Fibroblast of gingiva (primary cell): Measurements from ENCODE around the gene AGRN.

Experiments used
- DNase-seq: peaks from one replicate; pipeline ENCODE4 v3.0.0-alpha.2; 2011; ENCODE audit warnings: low read depth

Gene AGRN

DNA sequence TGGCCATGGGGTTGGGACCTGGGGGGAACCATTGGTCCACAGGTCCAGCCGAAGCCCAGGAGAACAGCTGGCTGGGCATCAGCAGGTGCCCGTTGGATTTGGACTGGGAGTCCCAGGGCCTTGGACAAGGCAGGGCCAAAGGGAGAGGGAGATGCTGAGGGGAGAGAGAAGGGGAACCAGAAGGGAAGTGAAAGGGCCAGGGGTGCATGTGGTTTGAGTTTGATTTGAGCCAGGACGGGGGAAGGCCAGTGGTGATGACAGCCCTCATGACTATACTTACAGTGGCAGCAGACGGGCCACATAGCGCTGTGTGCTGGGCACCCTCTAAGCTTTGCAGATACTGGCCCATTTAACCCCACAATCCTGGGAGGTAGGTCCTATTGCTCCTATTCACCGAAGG, 18.8 kb downstream of the AGRN start:
- DNase-seq = no peak

DNA sequence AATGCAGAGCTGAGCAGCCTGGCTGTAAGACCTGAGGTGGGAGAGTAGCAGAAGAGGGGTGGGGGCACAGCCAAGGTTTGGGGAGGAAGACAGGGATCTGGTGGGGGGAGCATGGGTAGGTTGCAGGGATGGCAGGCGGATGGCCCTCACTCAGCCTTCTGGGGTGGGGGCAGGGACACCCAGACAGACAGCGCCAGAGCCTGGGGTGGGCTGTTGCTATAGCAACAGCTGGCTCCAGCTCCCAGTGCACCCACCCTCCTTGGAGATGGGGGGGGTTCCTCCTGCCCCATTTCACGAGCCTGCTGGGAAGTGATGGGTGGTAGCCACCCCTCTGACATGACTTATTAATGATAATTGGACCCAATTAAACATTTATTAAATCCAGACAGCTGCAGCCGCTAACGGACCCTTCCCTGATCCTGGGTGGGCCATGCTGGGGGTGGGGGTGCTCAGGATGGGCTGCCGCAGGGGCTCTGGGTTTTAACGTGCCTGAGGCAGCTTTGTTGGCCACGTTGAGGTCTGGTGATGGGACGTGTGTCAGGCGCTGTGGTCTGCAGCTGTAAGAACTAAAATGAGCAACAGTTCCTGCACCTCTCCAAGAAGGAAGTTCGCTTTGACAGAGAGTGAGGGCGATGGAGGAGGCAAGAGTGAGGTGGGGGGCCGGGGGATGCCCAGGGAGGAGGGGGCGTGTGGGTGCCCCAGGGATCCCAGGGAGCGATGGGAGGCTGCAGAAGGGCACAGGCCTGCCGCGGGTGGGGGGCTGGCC, 19.4 kb downstream of the AGRN start:
- no peak for DNase-seq

DNA sequence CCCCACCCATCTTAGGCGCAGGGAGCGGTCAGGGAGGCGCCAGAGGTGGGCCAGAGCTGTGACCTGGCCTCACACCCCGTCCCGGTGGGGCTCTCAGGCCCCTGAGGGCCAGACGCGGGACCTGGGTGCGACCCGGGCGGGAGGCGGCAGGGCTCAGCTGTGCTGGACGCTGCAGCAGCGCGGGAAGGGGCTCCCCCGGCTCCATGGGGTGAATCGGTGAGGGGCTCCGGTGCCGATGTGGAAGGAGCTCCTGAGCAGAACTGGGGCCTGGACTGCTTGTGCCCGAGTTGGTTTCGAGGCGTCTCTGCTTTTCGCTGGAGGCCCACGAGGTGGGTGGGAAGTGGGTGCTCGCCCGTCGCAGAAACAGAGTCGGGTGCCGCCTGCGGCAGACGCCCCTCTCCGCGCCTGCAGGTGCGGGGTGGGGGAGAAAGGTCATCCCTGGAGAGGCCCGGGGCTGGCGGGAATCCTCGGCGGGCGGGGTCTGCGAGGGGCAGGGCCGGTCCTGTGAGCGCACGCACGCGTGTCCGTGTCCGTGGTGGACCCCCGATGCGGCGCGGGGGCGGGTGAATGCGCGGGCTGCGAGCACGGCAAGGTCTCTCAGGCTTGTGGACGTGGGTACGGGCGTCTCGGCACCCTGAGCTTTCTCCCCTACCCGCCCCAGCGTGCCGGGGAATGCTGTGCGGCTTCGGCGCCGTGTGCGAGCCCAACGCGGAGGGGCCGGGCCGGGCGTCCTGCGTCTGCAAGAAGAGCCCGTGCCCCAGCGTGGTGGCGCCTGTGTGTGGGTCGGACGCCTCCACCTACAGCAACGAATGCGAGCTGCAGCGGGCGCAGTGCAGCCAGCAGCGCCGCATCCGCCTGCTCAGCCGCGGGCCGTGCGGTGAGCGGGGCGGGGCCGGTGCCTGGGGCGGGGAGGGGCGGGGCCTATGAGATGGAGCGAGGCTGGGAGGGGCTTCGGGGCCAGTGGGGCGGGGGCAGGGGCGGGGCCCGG, 20.4 kb downstream of the AGRN start:
- peak; percentile 72 for DNase-seq

DNA sequence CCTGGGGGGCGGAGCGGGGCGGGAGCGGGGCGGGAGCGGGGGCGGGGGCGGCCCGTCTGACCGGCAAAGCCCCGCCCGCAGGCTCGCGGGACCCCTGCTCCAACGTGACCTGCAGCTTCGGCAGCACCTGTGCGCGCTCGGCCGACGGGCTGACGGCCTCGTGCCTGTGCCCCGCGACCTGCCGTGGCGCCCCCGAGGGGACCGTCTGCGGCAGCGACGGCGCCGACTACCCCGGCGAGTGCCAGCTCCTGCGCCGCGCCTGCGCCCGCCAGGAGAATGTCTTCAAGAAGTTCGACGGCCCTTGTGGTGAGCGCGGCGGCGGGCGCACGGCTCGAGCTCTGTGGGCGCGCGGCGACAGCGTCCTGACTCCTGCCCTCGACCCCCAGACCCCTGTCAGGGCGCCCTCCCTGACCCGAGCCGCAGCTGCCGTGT, 21.2 kb downstream of the AGRN start:
- no peak for DNase-seq

DNA sequence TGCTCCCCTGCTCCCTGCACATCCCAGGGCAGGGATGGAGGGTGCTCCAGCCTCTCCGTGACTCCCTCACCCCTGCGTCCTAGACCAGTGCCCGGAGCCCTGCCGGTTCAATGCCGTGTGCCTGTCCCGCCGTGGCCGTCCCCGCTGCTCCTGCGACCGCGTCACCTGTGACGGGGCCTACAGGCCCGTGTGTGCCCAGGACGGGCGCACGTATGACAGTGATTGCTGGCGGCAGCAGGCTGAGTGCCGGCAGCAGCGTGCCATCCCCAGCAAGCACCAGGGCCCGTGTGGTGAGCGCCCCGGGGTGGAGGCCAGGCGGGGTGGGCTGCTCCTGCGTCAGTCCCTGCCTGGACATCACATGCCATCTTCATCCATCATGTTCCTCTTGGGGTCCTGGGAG, 22.0 kb downstream of the AGRN start:
- no peak for DNase-seq

DNA sequence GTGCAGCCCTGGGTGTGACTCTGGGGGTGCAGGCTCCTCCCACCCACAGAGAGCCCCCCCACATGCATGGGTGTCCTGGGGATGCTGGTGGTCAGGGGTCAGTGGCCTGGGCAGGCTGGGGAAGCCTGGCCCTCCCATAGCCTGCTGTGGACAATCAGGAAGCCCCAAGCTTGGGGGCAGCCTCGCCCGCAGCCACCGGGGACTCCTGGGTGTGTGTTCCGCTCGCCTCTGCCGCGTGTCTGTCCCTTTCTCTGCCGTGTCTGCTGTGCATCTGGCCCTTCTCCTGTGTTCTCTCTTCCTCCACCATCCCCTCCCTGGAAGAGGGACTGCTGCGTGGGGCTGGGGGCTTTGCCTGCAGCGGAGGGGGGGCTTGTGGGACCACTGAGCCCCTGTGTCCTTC, 22.9 kb downstream of the AGRN start:
- DNase-seq = no peak

DNA sequence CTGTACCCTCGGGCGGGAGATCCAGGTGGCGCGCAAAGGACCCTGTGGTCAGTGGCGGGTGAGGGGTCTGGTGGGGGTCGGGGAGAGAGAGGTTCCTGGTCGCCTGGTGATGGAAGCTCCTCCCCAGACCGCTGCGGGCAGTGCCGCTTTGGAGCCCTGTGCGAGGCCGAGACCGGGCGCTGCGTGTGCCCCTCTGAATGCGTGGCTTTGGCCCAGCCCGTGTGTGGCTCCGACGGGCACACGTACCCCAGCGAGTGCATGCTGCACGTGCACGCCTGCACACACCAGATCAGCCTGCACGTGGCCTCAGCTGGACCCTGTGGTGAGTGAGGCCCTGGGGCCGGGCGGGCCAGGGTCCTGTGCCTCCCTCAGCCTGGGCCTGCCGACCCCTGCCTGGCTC, 23.5 kb downstream of the AGRN start:
- DNase-seq = no peak

DNA sequence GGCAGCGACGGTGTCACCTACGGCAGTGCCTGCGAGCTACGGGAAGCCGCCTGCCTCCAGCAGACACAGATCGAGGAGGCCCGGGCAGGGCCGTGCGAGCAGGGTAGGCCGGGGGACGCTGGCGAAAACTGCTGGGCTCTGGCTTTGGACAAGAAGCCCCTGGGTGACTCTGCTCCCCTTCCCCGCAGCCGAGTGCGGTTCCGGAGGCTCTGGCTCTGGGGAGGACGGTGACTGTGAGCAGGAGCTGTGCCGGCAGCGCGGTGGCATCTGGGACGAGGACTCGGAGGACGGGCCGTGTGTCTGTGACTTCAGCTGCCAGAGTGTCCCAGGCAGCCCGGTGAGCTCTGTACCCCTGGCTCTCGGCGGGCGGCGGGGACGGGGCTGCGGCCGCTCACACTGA, 24.0 kb downstream of the AGRN start:
- DNase-seq = no peak

DNA sequence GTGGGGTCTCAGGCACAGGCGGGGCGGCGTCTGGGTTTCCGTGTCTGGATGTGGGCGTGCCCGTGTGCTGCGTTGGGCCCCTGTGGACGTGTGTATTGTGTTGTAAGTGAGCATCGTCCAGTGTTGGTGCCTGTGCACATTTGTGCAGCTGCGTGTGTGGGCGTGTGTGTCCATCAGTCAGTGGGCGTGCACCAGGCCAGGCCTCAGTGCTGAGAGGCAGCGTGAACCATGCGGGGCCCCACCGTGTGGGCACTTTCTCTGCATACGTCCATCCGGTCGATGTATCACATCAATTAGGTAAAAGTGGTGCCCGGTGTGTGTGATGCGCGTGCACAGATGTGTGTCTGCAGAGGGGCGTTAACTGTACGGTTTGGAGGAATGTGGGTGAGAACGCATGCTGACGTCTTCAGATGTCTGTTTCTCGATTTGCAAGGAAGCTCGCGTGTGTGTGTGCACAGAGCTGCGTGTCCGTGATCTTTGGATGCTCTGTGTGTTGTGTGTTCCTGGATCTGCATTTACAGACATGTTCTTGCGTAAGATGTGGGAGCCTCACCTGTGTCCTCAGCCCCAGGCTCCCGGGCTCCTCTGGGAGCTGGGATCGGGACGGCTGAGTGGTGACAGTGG, 24.6 kb downstream of the AGRN start:
- DNase-seq = no peak

DNA sequence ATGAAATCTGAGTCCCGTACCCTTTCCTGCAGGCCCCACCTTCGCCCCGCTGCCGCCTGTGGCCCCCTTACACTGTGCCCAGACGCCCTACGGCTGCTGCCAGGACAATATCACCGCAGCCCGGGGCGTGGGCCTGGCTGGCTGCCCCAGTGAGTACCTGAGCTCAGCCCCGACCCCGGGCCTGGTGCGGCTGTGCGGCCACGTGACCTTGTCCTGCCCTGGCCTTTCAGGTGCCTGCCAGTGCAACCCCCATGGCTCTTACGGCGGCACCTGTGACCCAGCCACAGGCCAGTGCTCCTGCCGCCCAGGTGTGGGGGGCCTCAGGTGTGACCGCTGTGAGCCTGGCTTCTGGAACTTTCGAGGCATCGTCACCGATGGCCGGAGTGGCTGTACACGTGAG, 25.2 kb downstream of the AGRN start:
- DNase-seq = no peak

DNA sequence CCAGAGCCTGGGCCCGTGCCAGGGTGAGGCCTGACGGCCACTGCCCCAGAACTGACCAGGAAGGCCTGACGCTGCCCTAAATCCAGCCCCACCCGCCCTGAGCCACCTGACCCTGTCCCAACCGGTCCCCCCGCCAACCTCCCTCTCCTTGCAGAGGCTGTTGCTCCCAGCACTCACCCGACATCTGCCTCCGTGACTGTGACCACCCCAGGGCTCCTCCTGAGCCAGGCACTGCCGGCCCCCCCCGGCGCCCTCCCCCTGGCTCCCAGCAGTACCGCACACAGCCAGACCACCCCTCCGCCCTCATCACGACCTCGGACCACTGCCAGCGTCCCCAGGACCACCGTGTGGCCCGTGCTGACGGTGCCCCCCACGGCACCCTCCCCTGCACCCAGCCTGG, 26.3 kb downstream of the AGRN start:
- no peak for DNase-seq

DNA sequence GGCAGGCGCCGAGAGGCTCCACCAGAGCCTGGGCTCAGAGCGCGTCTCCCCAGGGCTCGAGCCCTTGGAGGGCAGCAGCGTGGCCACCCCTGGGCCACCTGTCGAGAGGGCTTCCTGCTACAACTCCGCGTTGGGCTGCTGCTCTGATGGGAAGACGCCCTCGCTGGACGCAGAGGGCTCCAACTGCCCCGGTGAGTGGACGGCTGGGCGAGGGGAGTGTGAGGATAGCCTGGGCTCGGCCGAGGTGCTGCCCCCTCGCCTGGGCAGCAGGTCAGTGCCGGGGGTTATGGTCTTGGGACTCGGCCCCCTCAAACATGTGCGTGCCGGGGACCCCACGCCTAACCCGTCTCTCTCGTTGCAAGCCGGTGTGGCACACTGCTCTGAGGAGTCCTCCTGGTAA, 26.8 kb downstream of the AGRN start:
- no peak for DNase-seq

DNA sequence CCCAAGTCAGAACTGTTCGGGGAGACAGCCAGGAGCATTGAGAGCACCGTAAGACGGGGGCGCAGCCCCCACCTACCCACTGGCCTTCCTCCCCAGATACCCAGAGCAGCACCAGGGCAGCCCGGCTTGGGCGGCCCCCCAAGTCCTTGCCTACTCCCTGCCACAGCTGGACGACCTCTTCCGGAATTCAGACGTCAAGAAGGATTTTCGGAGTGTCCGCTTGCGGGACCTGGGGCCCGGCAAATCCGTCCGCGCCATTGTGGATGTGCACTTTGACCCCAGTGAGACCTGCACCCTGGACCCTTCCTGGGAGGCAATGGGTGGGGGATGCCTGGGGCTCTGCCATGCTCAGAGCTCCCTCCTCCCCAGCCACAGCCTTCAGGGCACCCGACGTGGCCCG, 27.5 kb downstream of the AGRN start:
- DNase-seq = no peak

DNA sequence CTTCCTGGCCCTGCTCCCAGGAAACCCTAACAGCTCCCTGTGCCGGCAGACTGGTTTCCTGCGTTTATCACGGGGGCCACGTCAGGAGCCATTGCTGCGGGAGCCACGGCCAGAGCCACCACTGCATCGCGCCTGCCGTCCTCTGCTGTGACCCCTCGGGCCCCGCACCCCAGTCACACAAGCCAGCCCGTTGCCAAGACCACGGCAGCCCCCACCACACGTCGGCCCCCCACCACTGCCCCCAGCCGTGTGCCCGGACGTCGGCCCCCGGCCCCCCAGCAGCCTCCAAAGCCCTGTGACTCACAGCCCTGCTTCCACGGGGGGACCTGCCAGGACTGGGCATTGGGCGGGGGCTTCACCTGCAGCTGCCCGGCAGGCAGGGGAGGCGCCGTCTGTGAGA, 28.0 kb downstream of the AGRN start:
- no peak for DNase-seq

DNA sequence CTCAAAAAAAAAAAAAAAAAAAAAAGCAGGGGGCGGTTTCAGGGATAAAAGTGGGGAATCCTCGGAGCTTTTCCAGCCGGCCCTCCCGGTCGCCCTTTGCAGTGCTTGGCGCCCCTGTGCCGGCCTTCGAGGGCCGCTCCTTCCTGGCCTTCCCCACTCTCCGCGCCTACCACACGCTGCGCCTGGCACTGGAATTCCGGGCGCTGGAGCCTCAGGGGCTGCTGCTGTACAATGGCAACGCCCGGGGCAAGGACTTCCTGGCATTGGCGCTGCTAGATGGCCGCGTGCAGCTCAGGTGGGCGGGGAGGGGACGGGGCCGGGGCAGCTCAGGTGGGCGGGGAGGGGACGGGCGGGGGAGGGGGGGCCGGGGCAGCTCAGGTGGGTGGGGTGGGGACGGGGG, 28.8 kb downstream of the AGRN start:
- DNase-seq = no peak

DNA sequence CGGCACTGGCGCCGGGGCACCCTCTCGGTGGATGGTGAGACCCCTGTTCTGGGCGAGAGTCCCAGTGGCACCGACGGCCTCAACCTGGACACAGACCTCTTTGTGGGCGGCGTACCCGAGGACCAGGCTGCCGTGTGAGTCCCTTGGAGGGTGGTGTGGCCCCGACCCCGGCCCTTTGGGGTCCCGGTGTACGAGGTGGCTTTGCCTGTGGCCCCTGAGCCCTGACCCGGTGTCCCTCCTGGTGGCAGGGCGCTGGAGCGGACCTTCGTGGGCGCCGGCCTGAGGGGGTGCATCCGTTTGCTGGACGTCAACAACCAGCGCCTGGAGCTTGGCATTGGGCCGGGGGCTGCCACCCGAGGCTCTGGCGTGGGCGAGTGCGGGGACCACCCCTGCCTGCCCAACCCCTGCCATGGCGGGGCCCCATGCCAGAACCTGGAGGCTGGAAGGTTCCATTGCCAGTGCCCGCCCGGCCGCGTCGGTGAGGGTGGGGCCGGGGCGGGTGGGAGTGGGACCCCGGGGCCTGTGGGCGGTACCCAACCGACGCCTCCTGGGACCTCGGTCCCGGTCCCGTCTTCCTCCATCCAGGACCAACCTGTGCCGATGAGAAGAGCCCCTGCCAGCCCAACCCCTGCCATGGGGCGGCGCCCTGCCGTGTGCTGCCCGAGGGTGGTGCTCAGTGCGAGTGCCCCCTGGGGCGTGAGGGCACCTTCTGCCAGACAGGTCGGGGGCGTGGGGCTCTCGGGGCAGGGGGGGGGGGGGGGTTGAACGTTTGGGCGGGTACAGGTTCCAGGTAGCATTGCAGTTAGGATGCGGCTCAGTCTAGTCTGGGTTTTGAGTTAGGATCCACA, 29.6 kb downstream of the AGRN start:
- no peak for DNase-seq

DNA sequence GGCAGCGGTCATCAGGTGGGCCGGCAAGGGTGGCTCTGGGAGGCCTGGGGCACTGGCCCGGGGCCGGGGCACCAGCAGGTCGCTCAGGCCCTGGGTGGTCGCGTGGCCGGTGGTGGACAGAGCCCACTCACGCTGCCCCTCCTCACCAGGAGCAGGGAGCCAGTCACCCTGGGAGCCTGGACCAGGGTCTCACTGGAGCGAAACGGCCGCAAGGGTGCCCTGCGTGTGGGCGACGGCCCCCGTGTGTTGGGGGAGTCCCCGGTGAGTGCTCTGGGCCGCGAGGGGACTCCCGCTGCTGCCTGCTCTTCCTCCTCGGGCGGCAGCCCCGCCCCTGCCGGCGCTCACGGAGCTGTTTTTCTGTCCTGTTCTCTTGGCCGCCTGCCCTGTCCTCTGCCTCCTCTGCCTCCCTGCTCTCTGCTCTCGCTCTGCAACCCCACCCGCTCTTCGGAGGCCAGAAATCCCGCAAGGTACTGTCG, 30.7 kb downstream of the AGRN start:
- DNase-seq = no peak

DNA sequence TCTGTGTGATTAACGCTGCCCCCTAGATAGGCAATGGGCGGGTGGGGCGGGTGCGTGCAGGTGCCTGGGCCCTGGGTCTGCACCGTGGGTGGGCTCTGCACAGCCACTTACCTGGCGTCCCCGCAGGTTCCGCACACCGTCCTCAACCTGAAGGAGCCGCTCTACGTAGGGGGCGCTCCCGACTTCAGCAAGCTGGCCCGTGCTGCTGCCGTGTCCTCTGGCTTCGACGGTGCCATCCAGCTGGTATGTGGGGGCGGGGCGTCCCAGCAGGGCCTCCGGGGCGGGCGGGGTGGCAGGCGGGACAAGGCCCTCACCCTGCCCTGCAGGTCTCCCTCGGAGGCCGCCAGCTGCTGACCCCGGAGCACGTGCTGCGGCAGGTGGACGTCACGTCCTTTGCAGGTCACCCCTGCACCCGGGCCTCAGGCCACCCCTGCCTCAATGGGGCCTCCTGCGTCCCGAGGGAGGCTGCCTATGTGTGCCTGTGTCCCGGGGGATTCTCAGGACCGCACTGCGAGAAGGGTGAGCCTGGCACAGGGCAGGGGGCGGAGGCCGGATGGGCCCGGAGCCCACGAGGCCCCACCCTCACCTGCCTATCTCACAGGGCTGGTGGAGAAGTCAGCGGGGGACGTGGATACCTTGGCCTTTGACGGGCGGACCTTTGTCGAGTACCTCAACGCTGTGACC, 31.3 kb downstream of the AGRN start:
- no peak for DNase-seq

DNA sequence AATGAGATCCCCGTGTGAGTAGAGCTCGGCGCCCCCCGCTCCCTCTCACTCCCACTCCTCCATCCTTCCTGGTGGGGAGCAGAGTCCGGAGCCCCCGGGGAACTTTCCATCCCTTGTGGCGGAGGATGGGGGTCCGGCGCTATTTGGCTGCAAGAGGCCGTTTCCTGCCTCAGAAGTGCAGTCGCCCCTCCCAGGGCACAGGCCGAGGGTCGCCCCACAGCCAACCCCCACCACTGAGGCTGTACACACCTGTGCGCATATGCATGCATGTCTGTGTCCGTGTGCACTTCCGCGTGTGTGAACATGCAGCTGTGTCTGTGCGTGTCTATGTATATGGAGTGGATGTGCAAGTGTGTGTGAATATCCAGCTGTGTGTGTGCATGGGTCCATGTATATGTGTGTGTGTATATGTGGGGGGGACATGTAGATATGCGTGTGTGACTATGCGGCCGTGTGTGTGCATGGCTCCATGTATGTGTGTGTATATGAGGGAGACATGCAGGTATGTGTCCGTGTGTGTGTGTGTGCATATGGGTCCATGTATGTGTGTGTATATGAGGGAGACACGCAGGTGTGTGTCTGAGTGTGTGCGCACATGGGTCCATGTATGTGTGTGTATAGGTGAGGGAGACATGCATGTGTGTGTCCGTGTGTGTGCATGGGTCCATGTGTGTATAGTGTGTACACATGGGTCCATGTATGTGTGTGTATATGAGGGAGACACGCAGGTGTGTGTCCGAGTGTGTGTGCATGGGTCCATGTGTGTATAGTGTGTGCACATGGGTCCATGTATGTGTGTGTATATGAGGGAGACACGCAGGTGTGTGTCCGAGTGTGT, 32.3 kb downstream of the AGRN start:
- no peak for DNase-seq

DNA sequence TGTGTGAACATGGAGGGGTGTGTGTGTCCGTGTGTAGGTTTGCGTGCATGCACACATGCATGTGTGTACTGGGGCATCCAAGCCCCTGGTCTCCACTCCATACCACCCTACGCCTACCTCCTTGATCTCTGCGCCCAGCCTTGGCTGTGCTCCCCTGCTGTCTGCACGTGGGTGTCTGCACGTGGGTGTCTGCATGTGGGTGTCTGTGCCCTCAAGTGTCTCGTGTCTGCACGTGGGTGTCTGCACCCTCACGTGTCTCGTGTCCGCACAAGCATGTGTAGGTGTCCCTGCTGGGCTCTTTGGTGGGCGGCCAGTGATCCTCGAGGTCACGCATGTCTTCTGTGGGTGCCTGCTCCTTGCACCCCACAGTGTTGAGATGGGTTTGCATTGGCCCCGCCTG, 33.1 kb downstream of the AGRN start:
- DNase-seq = no peak
